SK-N-SH (cell line): Measurements from ENCODE around the gene COMT. TPM values are rescaled to one million over a fixed set of nuclear protein-coding genes. Genes with fewer than 3 reads are reported as not detected.

Source experiments
- CTCF ChIA-PET: fragments of 300-600, 350-600 bp; formaldehyde crosslinking; extraction: SDS; loops from one replicate; lab custom pipeline; 2021; lab: Yijun Ruan, JAX
- POLR2A ChIA-PET: fragments of 350-600 bp; sonication (Branson Sonifier 250); formaldehyde crosslinking; extraction: SDS; loops from one replicate; lab custom pipeline; 2020; ENCODE audit warnings: antibody characterized with exemption, inconsistent platforms; lab: Yijun Ruan, JAX
- DNase-seq: peaks from one replicate; pipeline ENCODE4 v3.0.0; 2012
- H2AFZ ChIP-seq: fragments of 200-600 bp; sonication (generic); 2 replicates; pipeline ENCODE4 v1.8.1; 2016; ENCODE audit warnings: antibody characterized with exemption, mild to moderate bottlenecking, low read depth
- H3F3A ChIP-seq: fragments of 200-600 bp; sonication (generic); replicated peaks from 2 replicates; pipeline ENCODE3; 2016; ENCODE audit warnings: antibody characterized with exemption, mild to moderate bottlenecking; ENCODE audit not compliant: insufficient read depth
- H3K27ac ChIP-seq, 2 experiments: fragments of 200-500 bp in 1 of 2; fragments of 200-600 bp in 1 of 2; sonication (Bioruptor generic) in 1 of 2; sonication (generic), shearing (Covaris generic) in 1 of 2; 2 replicates each; pipeline versions ENCODE4 v1.5.1 to v1.6.1; 2014 to 2016; ENCODE audit warnings: low read depth in 2 of 2, inconsistent platforms in 1 of 2, low read length in 1 of 2, mild to moderate bottlenecking in 1 of 2, mixed read lengths in 1 of 2
- H3K27me3 ChIP-seq: fragments of 200-600 bp; sonication (generic), shearing (Covaris generic); 2 replicates; pipeline ENCODE4 v1.6.1; 2016; ENCODE audit warnings: mixed run types; ENCODE audit not compliant: insufficient read depth
- H3K36me3 ChIP-seq, 2 experiments: fragments of 200-500 bp in 1 of 2; fragments of 200-600 bp in 1 of 2; sonication (Bioruptor generic) in 1 of 2; sonication (generic) in 1 of 2; replicated peaks in 1 of 2; 2 replicates each; pipeline versions ENCODE3 to v1.5.1; 2014 to 2016; ENCODE audit warnings: low read length in 1 of 2, mild to moderate bottlenecking in 1 of 2; ENCODE audit not compliant: insufficient read depth in 2 of 2, control insufficient read depth in 1 of 2
- H3K4me1 ChIP-seq, 2 experiments: fragments of 200-500 bp in 1 of 2; fragments of 200-600 bp in 1 of 2; sonication (Bioruptor generic) in 1 of 2; sonication (generic), shearing (Covaris generic) in 1 of 2; 2 replicates each; pipeline versions ENCODE4 v1.5.1 to v1.6.1; 2014 to 2016; ENCODE audit warnings: low read depth in 1 of 2, low read length in 1 of 2, mixed run types in 1 of 2; ENCODE audit not compliant: insufficient read depth in 2 of 2, control insufficient read depth in 1 of 2
- H3K4me2 ChIP-seq: fragments of 200-600 bp; sonication (generic), shearing (Covaris generic); 2 replicates; pipeline ENCODE4 v1.6.1; 2017; ENCODE audit warnings: mixed run types
- H3K4me3 ChIP-seq, 2 experiments: fragments of 200-500 bp in 1 of 2; fragments of 200-600 bp in 1 of 2; sonication (Bioruptor generic) in 1 of 2; sonication (generic), shearing (Covaris generic) in 1 of 2; 2 replicates each; pipeline versions ENCODE4 v1.5.1 to v1.8.1; 2014 to 2016; ENCODE audit warnings: low read depth in 2 of 2, inconsistent platforms in 1 of 2, low read length in 1 of 2, mild to moderate bottlenecking in 1 of 2, mixed read lengths in 1 of 2, moderate library complexity in 1 of 2
- H3K79me2 ChIP-seq: fragments of 200-600 bp; sonication (generic); 2 replicates; pipeline ENCODE4 v1.8.1; 2017; ENCODE audit warnings: mild to moderate bottlenecking; ENCODE audit not compliant: insufficient read depth
- H3K9ac ChIP-seq: fragments of 200-600 bp; sonication (generic); 2 replicates; pipeline ENCODE4 v1.6.1; 2017; ENCODE audit warnings: mixed run types
- H3K9me2 ChIP-seq: fragments of 200-600 bp; sonication (generic); 2 replicates; pipeline ENCODE4 v1.6.1; 2017; ENCODE audit warnings: mixed run types
- H3K9me3 ChIP-seq: fragments of 200-600 bp; sonication (generic); 2 replicates; pipeline ENCODE4 v1.6.1; 2017; ENCODE audit warnings: mixed run types, mild to moderate bottlenecking, moderate library complexity
- H4K20me1 ChIP-seq: fragments of 200-600 bp; sonication (generic); 2 replicates; pipeline ENCODE4 v1.6.1; 2017; ENCODE audit warnings: mild to moderate bottlenecking, mixed run types; ENCODE audit not compliant: insufficient read depth
- CTCF ChIP-seq: fragments of 200-600 bp; sonication (generic); IDR thresholded peaks from 2 replicates; pipeline ENCODE4 v1.6.1; 2017; ENCODE audit warnings: antibody characterized with exemption, mild to moderate bottlenecking, moderate library complexity
- ELF1 ChIP-seq: IDR thresholded peaks from 2 replicates; pipeline ENCODE4 v1.4.0; 2012
- EP300 ChIP-seq, 2 experiments: IDR thresholded peaks; 2 replicates each; pipeline versions ENCODE4 v1.4.0 to v1.6.1; 2012; ENCODE audit warnings: borderline replicate concordance in 1 of 2, low read depth in 1 of 2, low read length in 1 of 2
- FOSL2 ChIP-seq: IDR thresholded peaks from 2 replicates; pipeline ENCODE4 v1.4.0; 2012; ENCODE audit warnings: low read depth, mild to moderate bottlenecking, moderate library complexity, borderline replicate concordance
- FOXJ3 ChIP-seq: sonication (generic); formaldehyde crosslinking; IDR thresholded peaks from 2 replicates; pipeline ENCODE4 v1.5.1; 2020; ENCODE audit warnings: mild to moderate bottlenecking, missing genetic modification reagents
- FOXM1 ChIP-seq: IDR thresholded peaks from 2 replicates; pipeline ENCODE4 v1.4.0; 2012; ENCODE audit warnings: low read depth, mild to moderate bottlenecking
- GABPA ChIP-seq: IDR thresholded peaks from 2 replicates; pipeline ENCODE4 v1.4.0; 2012; ENCODE audit warnings: low read depth, mild to moderate bottlenecking
- GATA2 ChIP-seq: sonication (generic); formaldehyde crosslinking; IDR thresholded peaks from 2 replicates; pipeline ENCODE4 v1.5.0; 2020; ENCODE audit warnings: mild to moderate bottlenecking, missing genetic modification reagents
- IRF3 ChIP-seq: fragments of 150-350 bp; IDR thresholded peaks from 2 replicates; pipeline ENCODE4 v1.6.1; 2016; ENCODE audit warnings: mild to moderate bottlenecking, low read depth, low read length
- JUND ChIP-seq: IDR thresholded peaks from 2 replicates; pipeline ENCODE4 v1.4.0; 2012
- MEF2A ChIP-seq: IDR thresholded peaks from 2 replicates; pipeline ENCODE4 v1.4.0; 2012; ENCODE audit warnings: low read depth, borderline replicate concordance
- NRF1 ChIP-seq: IDR thresholded peaks from 2 replicates; pipeline ENCODE4 v1.6.1; 2012; ENCODE audit warnings: low read depth, mild to moderate bottlenecking, low read length
- PBX3 ChIP-seq: IDR thresholded peaks from 2 replicates; pipeline ENCODE4; 2012
- POLR2AphosphoS5 ChIP-seq: IDR thresholded peaks from 2 replicates; pipeline ENCODE4 v1.6.1; 2012; ENCODE audit warnings: low read depth, low read length
- RCOR1 ChIP-seq: fragments of 150-350 bp; IDR thresholded peaks from 2 replicates; pipeline ENCODE4 v1.6.1; 2017; ENCODE audit warnings: antibody characterized with exemption, low read length
- RFX5 ChIP-seq: IDR thresholded peaks from 2 replicates; pipeline ENCODE4 v1.6.1; 2012; ENCODE audit warnings: mild to moderate bottlenecking, improper control_type of control experiment, low read length
- RXRA ChIP-seq: IDR thresholded peaks from 2 replicates; pipeline ENCODE4 v1.4.0; 2012; ENCODE audit warnings: low read depth, mild to moderate bottlenecking, borderline replicate concordance
- TAF1 ChIP-seq: IDR thresholded peaks from 2 replicates; pipeline ENCODE4 v1.6.1; 2012; ENCODE audit warnings: low read depth, mild to moderate bottlenecking, low read length, moderate library complexity, borderline replicate concordance
- TEAD4 ChIP-seq: IDR thresholded peaks from 2 replicates; pipeline ENCODE4 v1.4.0; 2012; ENCODE audit warnings: mild to moderate bottlenecking, borderline replicate concordance; ENCODE audit not compliant: insufficient read depth
- USF1 ChIP-seq: IDR thresholded peaks from 2 replicates; pipeline ENCODE4 v1.4.0; 2012; ENCODE audit warnings: low read depth, borderline replicate concordance
- whole genome bisulfite sequencing: methylation state at CpG from one replicate; pipeline ENCODE4 v1.1.6; 2017; ENCODE audit warnings: low lambda C conversion rate; 5-methylcytosine and 5-hydroxymethylcytosine counted together
- polyA plus RNA-seq, 3 experiments: library from polyadenylated mRNA; depleted of rRNA; stranded (reverse); fragments of >200 nt; gene quantifications; 2 replicates each; pipeline ENCODE4 v1.2.3, GENCODE V29; 2012

COMT gene
- polyA plus RNA-seq, 1 of the 3 experiments (the other 2 are of a cell fraction) = 343 TPM

GRCh38 chr22:19957445-19957844 is 15.9 kb downstream of the COMT start:
- peaks cover 34% of the 10 kb centered on the region; the same call in 1 of the 2 replicates for H4K20me1 ChIP-seq
- no peak overlapping the region for H3K27ac ChIP-seq
- H3K9me3 ChIP-seq = no peaks in the 10 kb centered on the region
- WGBS = 100% methylated on average over 4 of the region's 9 CpGs
- peaks cover under 1 to 7% of the 10 kb centered on the region in 2 experiments; a peak in 2 of 4 replicates for H3K4me1 ChIP-seq
- H3K36me3 ChIP-seq = peaks cover 0 to 4% of the 10 kb centered on the region in 2 experiments
- POLR2A ChIA-PET = no interaction called here
- DNase-seq = peak; percentile 32
- no peaks in the 10 kb centered on the region for H3K9me2 ChIP-seq
- TF ChIP-seq NRF1 (no peak), MEF2A (no peak), TEAD4 (no peak), RFX5 (no peak), RCOR1 (no peak), FOSL2 (no peak), EP300 (IDR thresholded peaks at IDR 0.05; ENCODE audit: borderline replicate concordance in 1 of 2, low read depth in 1 of 2, low read length in 1 of 2) (no peak), FOXJ3 (no peak), GATA2 (no peak), JUND (no peak), GABPA (no peak), USF1 (no peak), POLR2AphosphoS5 (no peak), IRF3 (no peak), FOXM1 (no peak), RXRA (no peak), CTCF (no peak), ELF1 (no peak), TAF1 (no peak), PBX3 (no peak)
- TF ChIP-seq, all 33 proteins: peak for 0
- CTCF ChIA-PET = interaction anchor here (1.3 to 1.4 kb wide), 2 partner anchors 9 to 56 kb away, joined by 4 to 5 read pairs; no protein-coding TSS in a partner anchor
- Histone ChIP-seq H3K79me2 (peaks cover 46% of the 10 kb centered on the region; the same call in 1 of the 2 replicates), H3K27me3 (no peaks in the 10 kb centered on the region), H3K4me3 (no peak overlapping the region), H3K4me2 (no peak overlapping the region), H3F3A (no peaks in the 10 kb centered on the region), H3K9ac (no peak overlapping the region), H2AFZ (no peak overlapping the region)
